Astrocyte of the cerebellum (primary cell): ENCODE data around the gene MAPKAPK5.
"Not testable (repeated sequence)": the region's sequence is repeated elsewhere in the genome, so short reads cannot be mapped to it uniquely, and the experiment has no call there.

Experiments used
- DNase-seq: peaks from one replicate; pipeline ENCODE4 v3.0.0-alpha.2; 2011; ENCODE audit warnings: low read depth
- H3K4me3 ChIP-seq: 2 replicates; pipeline ENCODE4 v1.5.1; 2011; ENCODE audit warnings: mild to moderate bottlenecking, low read depth, low read length, moderate library complexity
- in situ Hi-C: cut with HindIII; loops from 2 replicates; pipeline ENCODE4 v1.10.0; 2017; ENCODE audit warnings: low sequenced_read_pairs
- TF ChIP-seq, protein P1 (sequence below): IDR thresholded peaks from 2 replicates; pipeline ENCODE4 v1.5.1; 2012; ENCODE audit warnings: low read length, low read depth, moderate library complexity, mild to moderate bottlenecking; ENCODE audit errors: missing control alignments

MAPKAPK5 gene

DNA sequence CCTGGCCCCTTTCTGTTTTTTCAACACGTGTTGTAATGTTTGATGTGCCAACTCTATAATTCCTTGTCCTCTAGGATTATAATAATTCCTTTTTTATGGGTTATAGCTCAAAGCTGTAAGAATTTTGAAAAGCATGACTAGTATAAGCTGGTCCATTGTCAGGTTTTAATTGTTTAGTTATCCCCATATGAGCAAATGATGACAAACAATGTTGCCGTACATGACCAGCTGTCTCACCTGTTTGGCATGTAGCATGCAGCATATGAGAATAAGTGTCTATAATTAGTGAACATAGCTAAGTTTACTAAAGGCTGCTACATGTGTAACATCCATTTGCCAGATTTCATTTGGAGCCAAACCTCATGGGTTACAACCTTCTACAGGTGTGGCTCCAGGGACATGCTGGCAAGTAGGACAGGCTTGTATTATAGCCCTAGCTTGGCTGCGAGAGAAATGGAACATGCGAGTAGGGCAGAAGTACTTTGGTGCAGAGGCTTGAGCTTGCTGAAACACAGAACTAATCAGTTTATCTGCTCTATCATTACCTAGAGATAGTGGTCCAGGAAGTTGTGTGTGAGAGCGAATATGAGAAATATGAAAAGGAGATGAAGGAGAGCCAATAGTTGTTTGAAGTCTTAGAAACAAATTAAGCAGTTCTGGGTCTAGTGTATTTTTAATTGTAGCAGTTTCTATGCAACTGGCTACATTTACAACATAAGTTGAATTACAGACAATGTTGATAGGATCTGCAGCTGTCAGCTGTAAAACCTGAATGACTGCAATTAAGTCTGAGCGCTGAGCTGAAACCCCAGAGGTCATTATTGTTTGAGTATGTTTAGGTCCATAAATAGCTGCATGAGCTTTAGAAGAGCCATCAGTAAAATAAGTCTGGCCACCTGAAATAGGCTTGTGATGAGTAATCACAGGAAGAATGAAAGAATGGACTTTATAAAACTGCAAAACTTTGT lies 22.6 kb upstream of the MAPKAPK5 start:
- no peak overlapping the region for H3K4me3 ChIP-seq
- in situ Hi-C loops, result no loop called here
- DNase-seq, result no peak
- TF ChIP-seq, protein P1, sequence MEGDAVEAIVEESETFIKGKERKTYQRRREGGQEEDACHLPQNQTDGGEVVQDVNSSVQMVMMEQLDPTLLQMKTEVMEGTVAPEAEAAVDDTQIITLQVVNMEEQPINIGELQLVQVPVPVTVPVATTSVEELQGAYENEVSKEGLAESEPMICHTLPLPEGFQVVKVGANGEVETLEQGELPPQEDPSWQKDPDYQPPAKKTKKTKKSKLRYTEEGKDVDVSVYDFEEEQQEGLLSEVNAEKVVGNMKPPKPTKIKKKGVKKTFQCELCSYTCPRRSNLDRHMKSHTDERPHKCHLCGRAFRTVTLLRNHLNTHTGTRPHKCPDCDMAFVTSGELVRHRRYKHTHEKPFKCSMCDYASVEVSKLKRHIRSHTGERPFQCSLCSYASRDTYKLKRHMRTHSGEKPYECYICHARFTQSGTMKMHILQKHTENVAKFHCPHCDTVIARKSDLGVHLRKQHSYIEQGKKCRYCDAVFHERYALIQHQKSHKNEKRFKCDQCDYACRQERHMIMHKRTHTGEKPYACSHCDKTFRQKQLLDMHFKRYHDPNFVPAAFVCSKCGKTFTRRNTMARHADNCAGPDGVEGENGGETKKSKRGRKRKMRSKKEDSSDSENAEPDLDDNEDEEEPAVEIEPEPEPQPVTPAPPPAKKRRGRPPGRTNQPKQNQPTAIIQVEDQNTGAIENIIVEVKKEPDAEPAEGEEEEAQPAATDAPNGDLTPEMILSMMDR, result no peak

DNA sequence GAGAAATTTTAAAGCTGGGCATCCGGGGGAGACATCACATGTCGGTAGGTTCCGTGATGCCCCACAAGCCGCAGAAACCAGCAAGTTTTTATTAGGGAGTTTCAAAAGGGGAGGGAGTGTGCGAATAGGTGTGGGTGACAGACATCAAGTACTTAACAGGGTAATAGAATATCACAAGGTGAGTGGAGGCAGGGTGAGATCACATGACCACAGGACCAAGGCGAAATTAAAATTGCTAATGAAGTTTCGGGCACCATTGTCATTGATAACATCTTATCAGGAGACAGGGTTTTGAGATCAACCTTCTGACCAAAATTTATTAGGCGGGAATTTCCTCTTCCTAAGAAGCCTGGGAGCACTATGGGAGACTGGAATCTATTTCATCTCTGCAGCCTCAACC lies 21.2 kb upstream of the MAPKAPK5 start:
- H3K4me3 ChIP-seq, in situ Hi-C loops, DNase-seq: not testable (repeated sequence)

DNA sequence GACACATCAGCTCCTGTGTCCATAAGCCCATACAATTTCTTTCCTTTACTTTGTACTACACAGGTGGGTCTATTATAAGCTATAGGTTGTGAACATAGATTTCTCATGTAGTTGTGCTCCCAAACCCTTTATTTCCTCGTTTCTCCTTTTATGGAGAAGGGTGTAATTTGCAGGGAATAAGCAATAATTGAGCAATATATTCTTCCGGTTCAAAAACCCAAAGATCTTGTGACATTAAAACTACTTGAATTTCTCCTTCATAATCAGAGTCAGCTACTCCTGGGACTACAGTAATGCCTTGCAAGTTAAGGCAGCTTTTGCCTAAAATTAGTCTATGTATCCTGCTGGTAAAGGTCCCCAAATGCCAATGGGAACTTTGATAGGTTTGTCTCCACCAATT lies 19.1 kb upstream of the MAPKAPK5 start:
- H3K4me3 ChIP-seq, result no peak overlapping the region
- TF ChIP-seq, protein P1, result no peak
- no peak for DNase-seq
- in situ Hi-C loops, result no loop called here

DNA sequence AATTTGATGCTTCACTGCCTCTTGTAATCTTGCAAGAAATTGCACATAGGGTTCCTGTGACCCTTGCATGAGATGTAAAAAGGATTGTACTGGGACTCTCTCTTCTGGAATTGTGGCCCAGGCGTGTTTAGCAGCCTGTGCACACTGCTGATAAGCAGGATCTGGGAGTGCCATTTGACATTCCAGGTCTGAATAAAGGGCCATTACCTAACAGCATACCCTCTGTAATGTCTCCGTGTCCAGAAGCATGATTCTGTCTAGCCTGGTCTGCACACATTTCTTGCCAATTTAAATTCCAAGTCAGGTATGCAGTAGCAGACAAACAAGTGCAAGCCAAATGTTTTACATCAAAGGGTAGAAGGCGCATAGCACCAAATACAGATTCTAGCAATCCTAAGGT lies 18.1 kb upstream of the MAPKAPK5 start:
- no peak overlapping the region for H3K4me3 ChIP-seq
- in situ Hi-C loops, result no loop called here
- TF ChIP-seq, protein P1, result no peak
- no peak for DNase-seq

DNA sequence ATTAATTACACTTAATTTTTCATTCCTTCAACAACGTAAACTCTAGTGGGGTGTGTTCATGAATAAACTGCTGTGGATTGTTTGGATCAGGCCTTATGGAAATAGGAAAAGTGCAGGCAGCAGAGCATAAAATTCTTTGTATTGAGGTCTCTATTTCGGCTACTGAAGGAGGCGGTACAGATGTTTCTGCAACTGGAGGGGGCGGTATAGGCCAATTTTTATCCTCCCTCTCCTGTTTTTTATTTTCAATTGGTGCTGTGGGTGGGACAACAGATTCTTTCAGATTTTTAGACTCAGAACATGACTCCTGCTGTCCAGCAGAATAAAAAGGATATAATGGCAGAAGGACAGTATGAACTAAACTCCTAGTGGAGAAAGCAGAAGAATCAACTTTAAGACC lies 17.7 kb upstream of the MAPKAPK5 start:
- DNase-seq, in situ Hi-C loops: not testable (repeated sequence)

DNA sequence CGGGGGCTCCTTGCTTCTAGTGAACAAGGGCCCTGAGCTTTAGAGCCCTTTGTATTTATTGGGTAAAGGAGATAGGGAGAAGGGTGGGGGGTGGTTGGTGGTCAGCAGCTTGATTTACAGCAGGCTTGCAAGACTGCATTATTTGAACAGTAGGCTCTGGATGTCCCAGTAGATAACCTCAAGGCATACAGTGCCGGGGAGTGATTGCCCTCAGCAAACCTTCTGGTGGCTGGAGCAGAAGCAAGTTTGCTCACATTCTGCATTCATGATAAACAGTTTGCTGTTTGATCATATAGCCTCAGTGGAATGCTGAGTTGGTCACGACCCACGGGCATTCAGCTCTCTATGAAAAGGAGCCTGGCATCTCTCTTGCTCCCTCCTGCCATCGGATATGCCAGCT lies 16.5 kb upstream of the MAPKAPK5 start:
- in situ Hi-C loops, result no loop called here
- TF ChIP-seq, protein P1, result no peak
- no peak overlapping the region for H3K4me3 ChIP-seq
- DNase-seq, result no peak

More for the DNA sequence above, 17.7 kb upstream of the MAPKAPK5 start:
- TF ChIP-seq, protein P1, result peak; percentile 5
- H3K4me3 ChIP-seq, result not testable (repeated sequence)

DNA sequence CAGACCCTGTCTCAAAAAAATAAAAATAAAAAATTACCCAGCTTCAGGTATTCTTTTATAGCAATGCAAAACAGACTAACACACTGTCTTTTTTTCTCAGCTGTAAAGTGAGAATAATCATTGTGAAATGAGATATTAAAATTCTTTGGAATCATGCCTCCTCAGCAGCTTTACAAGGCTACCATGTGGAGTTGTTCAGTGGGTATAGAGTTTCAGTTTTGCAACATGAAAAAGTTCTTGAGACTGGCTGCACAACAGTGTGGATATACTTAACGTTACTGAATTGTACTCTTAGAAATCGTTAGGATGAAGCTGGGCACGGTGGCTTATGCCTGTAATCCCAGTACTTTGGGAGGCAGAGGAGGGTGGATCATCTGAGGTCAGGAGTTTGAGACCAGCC lies 15.7 kb upstream of the MAPKAPK5 start:
- TF ChIP-seq, protein P1, result no peak
- in situ Hi-C loops, result no loop called here
- no peak for DNase-seq
- no peak overlapping the region for H3K4me3 ChIP-seq
